GM04504 (cell line): ENCODE measurements around the gene LHFPL2.

Experiments
- DNase-seq: peaks from one replicate; pipeline ENCODE4 v3.0.0-alpha.2; 2012; ENCODE audit warnings: low read depth

The LHFPL2 gene

GRCh38 chr5:78500871-78501270 lies 147.7 kb downstream of the LHFPL2 start:
- DNase-seq = no peak

- no peak for DNase-seq
Measured at GRCh38 chr5:78500028-78500427, 148.5 kb downstream of the LHFPL2 start.

GRCh38 chr5:78499485-78499884 lies 149.1 kb downstream of the LHFPL2 start:
- no peak for DNase-seq

GRCh38 chr5:78497573-78498533 lies 150.7 kb downstream of the LHFPL2 start:
- DNase-seq = no peak

- DNase-seq = no peak
Measured at GRCh38 chr5:78496373-78496772, 152.2 kb downstream of the LHFPL2 start.

GRCh38 chr5:78495800-78496199 lies 152.8 kb downstream of the LHFPL2 start:
- DNase-seq = no peak

- no peak for DNase-seq
Measured at GRCh38 chr5:78492650-78493049, 155.9 kb downstream of the LHFPL2 start.

GRCh38 chr5:78492224-78492623 lies 156.3 kb downstream of the LHFPL2 start:
- DNase-seq = no peak

GRCh38 chr5:78490709-78491485 lies 157.7 kb downstream of the LHFPL2 start:
- no peak for DNase-seq

GRCh38 chr5:78487846-78488245 lies 160.7 kb downstream of the LHFPL2 start:
- DNase-seq = no peak

- no peak for DNase-seq
Measured at GRCh38 chr5:78486218-78486617, 162.4 kb downstream of the LHFPL2 start.

- DNase-seq = no peak
Measured at GRCh38 chr5:78483809-78484521, 164.6 kb downstream of the LHFPL2 start.

GRCh38 chr5:78482948-78483347 lies 165.6 kb downstream of the LHFPL2 start:
- no peak for DNase-seq

GRCh38 chr5:78476795-78477194 lies 171.8 kb downstream of the LHFPL2 start:
- no peak for DNase-seq

- no peak for DNase-seq
Measured at GRCh38 chr5:78475370-78475769, 173.2 kb downstream of the LHFPL2 start.

- DNase-seq = no peak
Measured at GRCh38 chr5:78473751-78474150, 174.8 kb downstream of the LHFPL2 start.

GRCh38 chr5:78472469-78473106 lies 176.0 kb downstream of the LHFPL2 start:
- DNase-seq = peak; percentile 4

- no peak for DNase-seq
Measured at GRCh38 chr5:78471896-78472295, 176.7 kb downstream of the LHFPL2 start.

GRCh38 chr5:78467752-78468357 lies 180.7 kb downstream of the LHFPL2 start:
- peak; percentile 13 for DNase-seq

- DNase-seq = no peak
Measured at GRCh38 chr5:78467140-78467539, 181.4 kb downstream of the LHFPL2 start.

GRCh38 chr5:78458843-78459242 lies 189.7 kb downstream of the LHFPL2 start:
- no peak for DNase-seq
